Keratinocyte (primary cell): ENCODE data around the gene ANKS1B. TPM values are rescaled to one million over a fixed set of nuclear protein-coding genes. Genes with fewer than 3 reads are reported as not detected.

Experiments used
- DNase-seq: peaks from one replicate; pipeline ENCODE4 v3.0.0-alpha.2; 2011; ENCODE audit warnings: low read depth, missing footprints, low spot score
- FAIRE-seq: peaks from 2 replicates; lab custom pipeline; 2011; peaks lifted over from hg19 to GRCh38; lab: Jason Lieb, UNC
- H2AFZ ChIP-seq: 2 replicates; pipeline ENCODE4 v1.6.0; 2012; ENCODE audit warnings: low read length, control low read depth, inconsistent platforms; ENCODE audit not compliant: control insufficient read depth
- H3K27ac ChIP-seq: 2 replicates; pipeline ENCODE4 v1.5.1; 2011; ENCODE audit warnings: low read length; ENCODE audit not compliant: control insufficient read depth, insufficient read depth
- H3K27me3 ChIP-seq: 3 replicates; pipeline ENCODE4 v1.6.0; 2011; ENCODE audit warnings: low read length; ENCODE audit not compliant: control insufficient read depth, insufficient read depth; ENCODE audit errors: extremely low read depth
- H3K36me3 ChIP-seq, 2 experiments: 2 replicates in 1 of 2; 3 replicates in 1 of 2; pipeline ENCODE4 v1.5.1; 2011; ENCODE audit warnings: low read length in 2 of 2, mild to moderate bottlenecking in 1 of 2; ENCODE audit not compliant: control insufficient read depth in 2 of 2, insufficient read depth in 2 of 2; ENCODE audit errors: extremely low read depth in 1 of 2
- H3K4me1 ChIP-seq: 3 replicates; pipeline ENCODE4 v1.5.1; 2011; ENCODE audit warnings: low read length; ENCODE audit not compliant: control insufficient read depth, insufficient read depth; ENCODE audit errors: extremely low read depth
- H3K4me2 ChIP-seq: 3 replicates; pipeline ENCODE4 v1.6.0; 2011; ENCODE audit warnings: low read depth, low read length; ENCODE audit not compliant: control insufficient read depth, insufficient read depth; ENCODE audit errors: extremely low read depth
- H3K4me3 ChIP-seq, 3 experiments: fragments of 200-600 bp in 1 of 3; sonication (generic) in 1 of 3; 2 replicates in 2 of 3; 3 replicates in 1 of 3; pipeline ENCODE4 v1.5.1; 2011 to 2016; ENCODE audit warnings: low read length in 3 of 3, mild to moderate bottlenecking in 3 of 3, control low read depth in 2 of 3, inconsistent platforms in 1 of 3, low read depth in 1 of 3, mixed read lengths in 1 of 3, mixed run types in 1 of 3, moderate library complexity in 1 of 3; ENCODE audit not compliant: control insufficient read depth in 2 of 3, insufficient read depth in 2 of 3; ENCODE audit errors: extremely low read depth in 1 of 3
- H3K79me2 ChIP-seq: 2 replicates; pipeline ENCODE4 v1.6.0; 2012; ENCODE audit warnings: low read length; ENCODE audit not compliant: control insufficient read depth, insufficient read depth
- H3K9ac ChIP-seq: 3 replicates; pipeline ENCODE4 v1.6.0; 2011; ENCODE audit warnings: low read length; ENCODE audit not compliant: control insufficient read depth, insufficient read depth; ENCODE audit errors: extremely low read depth
- H3K9me1 ChIP-seq: 3 replicates; pipeline ENCODE4 v1.6.0; 2011; ENCODE audit warnings: low read length; ENCODE audit not compliant: control insufficient read depth, insufficient read depth; ENCODE audit errors: extremely low read depth
- H3K9me3 ChIP-seq: 2 replicates; pipeline ENCODE4 v1.5.1; 2012; ENCODE audit warnings: low read depth, low read length; ENCODE audit not compliant: control insufficient read depth
- H4K20me1 ChIP-seq: 3 replicates; pipeline ENCODE4 v1.6.0; 2011; ENCODE audit warnings: low read length; ENCODE audit not compliant: control insufficient read depth, insufficient read depth; ENCODE audit errors: extremely low read depth
- EZH2 ChIP-seq: IDR thresholded peaks from one replicate; pipeline ENCODE4 v1.6.1; 2012; ENCODE audit warnings: inconsistent platforms, mild to moderate bottlenecking, low read length, moderate library complexity
- dilution Hi-C: fragments of 300-500 bp; cut with MboI; formaldehyde crosslinking; loops from one replicate; pipeline ENCODE4 v1.7.0; 2020; ENCODE audit warnings: low sequenced_read_pairs; ENCODE audit not compliant: extremely low pct_ligation_motif_present
- polyA plus RNA-seq, 5 experiments: library from polyadenylated mRNA; depleted of rRNA in 3 of 5; stranded (reverse) in 3 of 5; stranded (forward) in 1 of 5; unstranded in 1 of 5; fragments of >200 nt; gene quantifications; 1 replicate in 1 of 5; 2 replicates in 3 of 5; 3 replicates in 1 of 5; pipeline versions ENCODE4 v1.2.1 to v1.2.3, GENCODE V29; 2011 to 2012; ENCODE audit warnings: missing spikeins in 2 of 5, low read depth in 1 of 5, low replicate concordance in 1 of 5
- TF ChIP-seq, protein P1 (sequence below), 3 experiments: IDR thresholded peaks in 1 of 3; conservative IDR thresholded peaks in 1 of 3; optimal IDR thresholded peaks in 1 of 3; 2 replicates in 2 of 3; 3 replicates in 1 of 3; pipeline versions ENCODE3 to v1.5.1; 2011; ENCODE audit warnings: low read length in 3 of 3, mild to moderate bottlenecking in 3 of 3, moderate library complexity in 2 of 3, control low read depth in 1 of 3, inconsistent platforms in 1 of 3; ENCODE audit not compliant: insufficient read depth in 2 of 3; ENCODE audit errors: extremely low read depth in 1 of 3

The ANKS1B gene
- polyA plus RNA-seq, 1 donor (not counting 4 experiments of a cell fraction or from before 2014, with no cell fraction given), result not detected

DNA sequence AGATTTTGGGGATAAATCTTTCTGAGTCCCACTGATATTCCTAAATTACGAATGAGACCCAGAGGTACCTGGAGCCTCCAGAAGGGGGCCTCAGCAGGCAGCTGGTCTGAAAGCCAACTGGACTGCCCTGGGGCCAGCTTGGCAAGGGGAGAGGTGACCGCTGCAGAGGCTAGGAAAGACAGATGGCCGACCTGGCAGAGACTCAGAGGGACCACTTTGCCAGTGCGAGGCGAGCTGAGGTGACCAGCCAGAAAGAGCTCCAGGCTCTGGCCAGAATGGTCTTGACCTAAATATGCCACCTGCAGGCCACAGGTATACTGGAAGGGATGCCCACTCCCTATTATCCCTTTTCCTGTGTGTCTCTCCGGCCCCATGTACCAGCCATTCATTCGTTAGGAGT, 594.0 kb downstream of the ANKS1B start:
- no peak overlapping the region for H2AFZ ChIP-seq
- no peaks in the 10 kb centered on the region for H3K4me1 ChIP-seq
- DNase-seq (no peak), FAIRE-seq (no peak)
- H3K9me1 ChIP-seq, result no peaks in the 10 kb centered on the region
- H3K9me3 ChIP-seq, result no peaks in the 10 kb centered on the region
- H3K27me3 ChIP-seq, result no peaks in the 10 kb centered on the region
- no peak overlapping the region for H3K4me3 ChIP-seq
- dilution Hi-C loops, result loop anchor here (25.0 kb wide), 1 partner anchor 372 kb away; no protein-coding TSS in a partner anchor
- no peak overlapping the region for H3K4me2 ChIP-seq
- H3K79me2 ChIP-seq, result no peaks in the 10 kb centered on the region
- H3K27ac ChIP-seq, result no peak overlapping the region
- TF ChIP-seq EZH2, result no peak
- TF ChIP-seq, protein P1, sequence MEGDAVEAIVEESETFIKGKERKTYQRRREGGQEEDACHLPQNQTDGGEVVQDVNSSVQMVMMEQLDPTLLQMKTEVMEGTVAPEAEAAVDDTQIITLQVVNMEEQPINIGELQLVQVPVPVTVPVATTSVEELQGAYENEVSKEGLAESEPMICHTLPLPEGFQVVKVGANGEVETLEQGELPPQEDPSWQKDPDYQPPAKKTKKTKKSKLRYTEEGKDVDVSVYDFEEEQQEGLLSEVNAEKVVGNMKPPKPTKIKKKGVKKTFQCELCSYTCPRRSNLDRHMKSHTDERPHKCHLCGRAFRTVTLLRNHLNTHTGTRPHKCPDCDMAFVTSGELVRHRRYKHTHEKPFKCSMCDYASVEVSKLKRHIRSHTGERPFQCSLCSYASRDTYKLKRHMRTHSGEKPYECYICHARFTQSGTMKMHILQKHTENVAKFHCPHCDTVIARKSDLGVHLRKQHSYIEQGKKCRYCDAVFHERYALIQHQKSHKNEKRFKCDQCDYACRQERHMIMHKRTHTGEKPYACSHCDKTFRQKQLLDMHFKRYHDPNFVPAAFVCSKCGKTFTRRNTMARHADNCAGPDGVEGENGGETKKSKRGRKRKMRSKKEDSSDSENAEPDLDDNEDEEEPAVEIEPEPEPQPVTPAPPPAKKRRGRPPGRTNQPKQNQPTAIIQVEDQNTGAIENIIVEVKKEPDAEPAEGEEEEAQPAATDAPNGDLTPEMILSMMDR (optimal IDR thresholded peaks at IDR 0.05 in 1 of 3, IDR thresholded peaks at IDR 0.05 in 1 of 3, conservative IDR thresholded peaks at IDR 0.05 in 1 of 3; ENCODE audit: extremely low read depth in 1 of 3, insufficient read depth in 2 of 3, low read length in 3 of 3), result peak; percentile 31 to 64 (median 33)
- no peak overlapping the region for H3K9ac ChIP-seq
- no peaks in the 10 kb centered on the region for H4K20me1 ChIP-seq
- no peaks in the 10 kb centered on the region for H3K36me3 ChIP-seq

DNA sequence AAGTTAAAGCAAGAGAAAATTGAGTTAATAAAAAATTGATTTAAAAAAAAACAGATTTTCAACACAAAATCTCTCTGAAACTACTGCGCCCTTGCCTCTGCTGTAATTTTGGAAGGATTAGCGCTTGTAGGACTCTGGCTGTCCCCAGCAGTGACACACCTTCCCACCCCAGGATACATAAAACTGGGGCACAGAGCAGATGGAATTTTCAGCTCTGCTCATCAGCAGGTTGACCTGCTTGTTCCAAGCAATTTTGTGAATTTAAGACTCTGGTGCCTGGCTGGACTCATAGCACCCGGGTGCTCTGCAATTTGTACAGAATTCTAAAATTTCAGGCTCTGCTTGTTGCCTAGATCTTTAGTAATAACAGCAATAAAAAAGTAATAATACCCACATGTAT, 595.0 kb downstream of the ANKS1B start:
- Histone ChIP-seq H3K9me1 (no peaks in the 10 kb centered on the region), H3K79me2 (no peaks in the 10 kb centered on the region), H3K4me1 (no peaks in the 10 kb centered on the region), H3K9me3 (no peaks in the 10 kb centered on the region), H3K36me3 (no peaks in the 10 kb centered on the region), H3K27me3 (no peaks in the 10 kb centered on the region), H4K20me1 (no peaks in the 10 kb centered on the region), H3K4me2 (no peak overlapping the region), H3K4me3 (no peak overlapping the region), H3K27ac (no peak overlapping the region), H2AFZ (no peak overlapping the region), H3K9ac (no peak overlapping the region)
- TF ChIP-seq EZH2, result no peak
- TF ChIP-seq, protein P1 (optimal IDR thresholded peaks at IDR 0.05 in 1 of 3, IDR thresholded peaks at IDR 0.05 in 1 of 3, conservative IDR thresholded peaks at IDR 0.05 in 1 of 3; ENCODE audit: extremely low read depth in 1 of 3, insufficient read depth in 2 of 3, low read length in 3 of 3), result no peak
- FAIRE-seq, result no peak
- no peak for DNase-seq
- dilution Hi-C loops, result loop anchor here (25.0 kb wide), 1 partner anchor 373 kb away; no protein-coding TSS in a partner anchor
